GM21526 (cell line): ENCODE measurements around the gene EHD1.

ENCODE experiments used
- ATAC-seq: cut with Tn5 transposase; IDR thresholded peaks from one replicate; pipeline ENCODE4 v1.9.1; 2021; ENCODE audit warnings: moderate library complexity; ENCODE audit not compliant: unreplicated experiment, low FRiP score

Gene EHD1

GRCh38 chr11:64910451-64911093 is 32.2 kb upstream of the EHD1 start:
- no peak for ATAC-seq

GRCh38 chr11:64909653-64910343 is 31.4 kb upstream of the EHD1 start:
- no peak for ATAC-seq

GRCh38 chr11:64908766-64909165 is 30.3 kb upstream of the EHD1 start:
- ATAC-seq, result no peak

- ATAC-seq, result no peak
Measured at GRCh38 chr11:64906314-64906635, 27.9 kb upstream of the EHD1 start.

DNA sequence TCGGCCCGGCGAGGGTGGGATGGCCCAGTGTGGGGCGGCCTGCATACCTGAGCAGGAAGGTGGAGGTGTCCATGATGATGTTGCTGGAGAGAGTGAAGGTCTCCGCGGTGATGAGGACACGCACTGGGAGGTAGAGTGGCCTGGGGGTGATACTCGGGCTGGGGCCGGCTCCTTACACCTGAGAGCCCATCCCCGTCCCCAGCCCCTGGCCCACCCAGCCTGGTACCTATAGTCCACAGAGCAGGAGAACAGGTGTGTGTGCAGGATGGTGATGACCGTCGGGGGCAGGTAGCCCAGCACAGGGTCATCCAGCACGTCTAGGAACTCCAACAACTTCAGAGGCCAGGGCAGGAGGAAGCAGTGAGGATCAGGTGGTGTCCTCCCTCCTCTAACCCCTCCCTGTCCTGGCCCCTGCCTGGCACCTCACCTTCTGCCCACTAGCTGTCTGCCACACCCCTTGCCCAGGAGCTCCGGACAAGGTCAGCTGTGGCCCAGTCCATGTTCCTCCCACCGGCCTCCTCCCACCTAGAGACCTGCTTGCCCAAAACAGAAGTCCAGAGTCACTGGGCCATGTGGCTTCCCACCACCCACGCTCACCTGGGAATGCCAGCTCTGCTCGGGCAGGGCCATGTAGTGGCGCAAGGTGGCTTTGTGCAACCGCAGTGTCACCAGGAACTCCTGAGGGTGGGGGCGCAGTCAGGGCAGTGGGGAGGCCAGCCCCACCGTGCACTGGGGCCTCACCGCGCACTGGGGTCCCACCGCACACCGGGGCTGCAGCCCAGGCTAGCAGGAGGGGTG is 27.3 kb upstream of the EHD1 start:
- no peak for ATAC-seq

DNA sequence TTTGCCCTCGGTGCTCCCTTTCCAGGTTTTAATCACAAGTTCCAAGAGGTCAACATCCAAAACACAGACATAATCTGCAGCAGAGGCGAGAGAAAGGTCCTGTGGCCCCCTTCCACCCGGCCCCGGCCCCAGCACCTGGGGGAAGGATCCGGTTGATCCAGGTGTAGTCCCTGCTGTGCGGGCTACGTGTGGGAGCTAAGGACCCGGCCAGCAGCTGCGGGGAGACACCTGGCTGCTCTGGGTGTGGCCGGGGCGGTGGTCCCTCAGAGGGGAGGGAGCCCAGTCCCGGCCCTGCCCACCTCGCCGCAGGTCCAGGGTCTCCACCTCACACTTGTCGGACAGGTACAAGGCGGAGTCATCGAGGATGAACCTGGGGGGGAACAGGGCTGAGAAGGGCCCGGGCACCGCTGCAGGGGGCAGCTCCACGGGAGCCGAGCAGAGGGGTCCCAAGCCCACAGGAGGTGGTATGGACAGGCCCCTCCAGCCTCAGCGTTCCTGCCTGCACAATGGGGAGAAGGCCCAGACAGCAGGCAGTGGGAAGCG is 24.9 kb upstream of the EHD1 start:
- no peak for ATAC-seq

- ATAC-seq, result no peak
Measured at GRCh38 chr11:64902102-64902900, 23.9 kb upstream of the EHD1 start.

DNA sequence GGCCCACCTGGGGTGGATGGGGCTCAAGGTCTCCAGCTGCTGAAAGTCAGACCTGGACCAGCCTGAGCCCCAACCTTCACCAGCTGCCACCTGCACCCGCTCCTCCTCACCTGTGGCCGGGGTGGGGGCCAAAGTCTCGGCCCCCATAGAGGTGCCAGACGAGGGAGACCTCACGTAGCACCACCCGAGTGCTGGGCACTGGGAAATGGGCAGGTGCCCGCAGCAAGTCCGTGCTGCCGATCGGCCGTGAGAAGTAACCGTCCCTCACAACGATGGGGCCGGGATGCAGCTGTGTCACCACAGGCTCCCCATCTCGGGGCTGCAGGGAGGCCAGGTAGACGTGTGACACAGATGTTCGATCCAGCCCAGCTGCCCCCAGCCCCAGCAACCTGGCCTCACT is 22.4 kb upstream of the EHD1 start:
- ATAC-seq, result no peak

GRCh38 chr11:64900263-64900678 is 21.9 kb upstream of the EHD1 start:
- ATAC-seq, result no peak

DNA sequence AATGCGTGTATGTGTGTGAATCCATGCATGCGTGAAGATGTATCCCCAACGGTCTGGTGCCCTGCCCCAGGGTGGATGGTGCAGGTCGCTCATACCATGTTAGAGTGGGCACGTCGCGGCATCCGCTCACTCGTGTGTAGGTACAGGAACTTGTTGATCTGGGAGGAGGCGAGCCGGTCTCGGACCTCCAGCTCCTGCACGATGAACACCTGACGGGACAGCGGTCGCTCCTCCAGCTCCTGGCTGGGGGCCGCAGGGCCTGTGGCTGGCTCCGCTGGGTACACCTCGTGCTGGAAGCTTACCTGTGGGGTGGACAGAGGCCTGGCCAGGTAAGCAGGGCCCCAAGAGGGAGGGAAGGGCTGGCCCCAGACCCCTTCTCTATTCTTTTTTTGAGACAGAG is 20.1 kb upstream of the EHD1 start:
- ATAC-seq, result no peak

DNA sequence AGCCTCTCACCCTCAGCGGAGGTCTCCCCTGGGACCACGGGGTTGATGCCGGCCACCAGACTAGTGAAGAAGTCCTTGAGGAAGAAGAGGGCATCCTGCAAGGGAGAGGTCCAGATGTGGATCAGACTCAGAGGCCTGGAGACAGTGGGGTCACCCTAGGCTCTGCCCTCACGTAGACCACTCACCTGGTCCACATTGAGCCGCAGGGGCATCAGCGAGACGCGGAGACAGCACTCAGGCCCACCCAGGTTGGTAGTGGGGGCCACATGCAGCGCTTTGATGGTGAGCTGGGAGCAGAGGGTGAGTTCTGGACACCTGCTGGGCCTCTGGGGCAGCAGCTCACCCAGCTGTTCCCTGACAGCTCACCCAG is 19.6 kb upstream of the EHD1 start:
- ATAC-seq, result no peak

GRCh38 chr11:64897381-64898075 is 19.1 kb upstream of the EHD1 start:
- no peak for ATAC-seq

GRCh38 chr11:64896448-64897022 is 18.1 kb upstream of the EHD1 start:
- ATAC-seq, result no peak

- no peak for ATAC-seq
Measured at GRCh38 chr11:64894812-64895452, 16.5 kb upstream of the EHD1 start.

- no peak for ATAC-seq
Measured at GRCh38 chr11:64894070-64894811, 15.8 kb upstream of the EHD1 start.

- ATAC-seq, result no peak
Measured at GRCh38 chr11:64893194-64894069, 15.0 kb upstream of the EHD1 start.

GRCh38 chr11:64892838-64893193 is 14.4 kb upstream of the EHD1 start:
- ATAC-seq, result no peak

GRCh38 chr11:64892411-64892831 is 14.0 kb upstream of the EHD1 start:
- no peak for ATAC-seq
